GM10248 (cell line): ENCODE measurements around the gene TECPR1.
A peak's percentile ranks its signal among the peaks of the same experiment; 100 is the strongest.

ENCODE experiments used
- CTCF ChIA-PET: fragments of 300-600 bp; sonication (Branson Sonifier 250); formaldehyde crosslinking; extraction: SDS; loops from one replicate; lab custom pipeline; 2021; ENCODE audit warnings: antibody characterized with exemption; lab: Yijun Ruan, JAX
- POLR2A ChIA-PET: fragments of 350-650 bp; sonication (Branson Sonifier 250); formaldehyde crosslinking; extraction: SDS; loops from one replicate; lab custom pipeline; 2020; ENCODE audit warnings: antibody characterized with exemption; lab: Yijun Ruan, JAX
- DNase-seq: peaks from one replicate; pipeline ENCODE4 v3.0.0; 2012; ENCODE audit errors: extremely low spot score
- TF ChIP-seq, protein P1 (sequence below): IDR thresholded peaks from 2 replicates; pipeline ENCODE4 v1.5.1; 2012; ENCODE audit warnings: mild to moderate bottlenecking, low read depth; ENCODE audit errors: extremely low read depth, missing control alignments, control extremely low read depth

The TECPR1 gene

DNA sequence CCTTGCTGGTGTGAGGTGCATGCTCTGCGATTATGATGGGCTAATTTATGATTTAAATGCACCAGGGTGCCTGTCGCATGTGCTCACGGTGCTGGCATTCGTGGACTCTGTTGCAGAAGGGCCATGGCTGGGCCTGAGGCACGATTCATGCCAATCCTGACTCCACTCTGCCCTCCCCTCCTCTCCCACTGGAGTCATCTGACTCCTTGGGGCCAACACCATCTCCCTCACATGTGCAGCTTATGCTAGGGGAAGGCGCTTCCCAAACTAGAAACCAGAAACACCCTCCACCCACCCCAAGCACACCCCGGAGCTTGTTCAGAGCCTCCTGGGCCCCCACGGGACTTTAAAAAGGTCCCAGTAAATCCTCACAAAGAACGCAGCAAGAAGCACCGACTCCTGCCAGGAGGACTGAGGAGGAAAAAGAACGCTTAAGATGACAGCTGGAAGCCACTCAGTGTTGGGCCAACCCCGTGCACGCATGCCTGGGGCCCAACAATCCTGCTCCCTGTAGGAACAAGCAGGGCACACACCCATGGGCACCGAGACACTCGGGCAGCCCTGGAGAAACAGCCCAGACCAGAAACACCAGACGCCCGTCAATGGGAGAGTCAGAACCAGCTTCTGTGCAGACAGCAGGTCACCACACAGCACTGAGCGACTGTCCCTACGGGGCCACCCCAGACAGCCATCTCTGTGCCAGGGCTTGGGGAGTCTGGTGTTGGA, 43.6 kb upstream of the TECPR1 start:
- ChIA-PET CTCF (interaction anchor here (1.2 to 4.7 kb wide), 6 partner anchors 14 to 450 kb away, joined by 3 to 54 read pairs (median 4); partner anchors contain the start of gene BAIAP2L1), POLR2A (no interaction called here)
- TF ChIP-seq, protein P1, sequence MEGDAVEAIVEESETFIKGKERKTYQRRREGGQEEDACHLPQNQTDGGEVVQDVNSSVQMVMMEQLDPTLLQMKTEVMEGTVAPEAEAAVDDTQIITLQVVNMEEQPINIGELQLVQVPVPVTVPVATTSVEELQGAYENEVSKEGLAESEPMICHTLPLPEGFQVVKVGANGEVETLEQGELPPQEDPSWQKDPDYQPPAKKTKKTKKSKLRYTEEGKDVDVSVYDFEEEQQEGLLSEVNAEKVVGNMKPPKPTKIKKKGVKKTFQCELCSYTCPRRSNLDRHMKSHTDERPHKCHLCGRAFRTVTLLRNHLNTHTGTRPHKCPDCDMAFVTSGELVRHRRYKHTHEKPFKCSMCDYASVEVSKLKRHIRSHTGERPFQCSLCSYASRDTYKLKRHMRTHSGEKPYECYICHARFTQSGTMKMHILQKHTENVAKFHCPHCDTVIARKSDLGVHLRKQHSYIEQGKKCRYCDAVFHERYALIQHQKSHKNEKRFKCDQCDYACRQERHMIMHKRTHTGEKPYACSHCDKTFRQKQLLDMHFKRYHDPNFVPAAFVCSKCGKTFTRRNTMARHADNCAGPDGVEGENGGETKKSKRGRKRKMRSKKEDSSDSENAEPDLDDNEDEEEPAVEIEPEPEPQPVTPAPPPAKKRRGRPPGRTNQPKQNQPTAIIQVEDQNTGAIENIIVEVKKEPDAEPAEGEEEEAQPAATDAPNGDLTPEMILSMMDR: no peak
- DNase-seq: no peak

DNA sequence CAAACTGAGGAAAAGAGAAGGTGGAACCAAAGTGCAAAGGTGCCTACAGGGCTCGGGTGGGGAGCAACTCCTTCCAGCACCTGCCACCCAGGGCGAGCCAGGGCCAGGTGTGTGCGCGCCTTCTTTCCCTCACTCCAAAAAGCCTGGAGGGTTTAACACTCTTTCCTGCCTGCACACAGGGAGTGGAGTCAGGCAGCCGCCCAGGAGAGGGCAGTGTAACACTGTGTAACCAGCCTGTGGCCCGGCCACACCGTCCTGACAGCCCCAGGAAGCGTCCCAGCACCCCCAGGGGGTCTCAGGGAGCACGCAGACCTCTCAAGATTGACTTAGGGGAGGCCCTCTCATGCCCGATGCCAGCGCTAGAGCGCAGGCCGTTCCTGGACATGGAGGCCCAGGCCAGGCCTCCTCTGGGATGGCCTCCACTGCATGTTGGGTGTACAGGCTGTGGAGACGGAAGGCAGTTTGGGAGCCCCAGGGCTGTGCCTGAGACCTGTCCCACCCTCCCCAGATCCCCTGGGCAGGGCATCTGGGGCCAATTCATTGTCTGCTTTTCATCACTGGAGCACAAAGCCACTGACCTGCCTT, 42.9 kb upstream of the TECPR1 start:
- peak; percentile 80 for DNase-seq
- TF ChIP-seq, protein P1: peak; percentile 70
- ChIA-PET POLR2A (interaction anchor here (0.5 kb wide), 1 partner anchor 434 kb away, joined by 12 read pairs; no protein-coding TSS in a partner anchor), CTCF (interaction anchor here (0.7 to 4.7 kb wide), 21 partner anchors 8 to 547 kb away, joined by 3 to 54 read pairs (median 3); partner anchors contain the start of gene BAIAP2L1)

DNA sequence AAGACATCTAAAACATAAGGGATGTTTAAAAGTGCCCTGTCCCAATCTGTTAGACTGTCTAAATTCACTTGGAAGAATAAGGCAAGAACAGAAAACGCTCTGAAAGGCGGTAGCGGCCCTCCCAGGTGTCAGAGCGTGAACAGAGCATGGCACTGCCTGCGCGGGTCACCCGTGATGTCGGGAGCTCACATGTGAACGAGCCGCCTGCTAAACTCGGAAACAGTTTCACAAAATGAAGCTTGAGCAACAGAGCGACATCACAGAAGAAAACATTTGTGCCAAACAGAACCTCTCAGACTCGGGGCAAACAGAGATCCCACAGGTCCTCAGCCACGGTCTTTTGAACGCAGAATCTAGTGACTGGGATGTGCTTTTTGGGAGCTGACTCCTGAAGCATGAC, 42.3 kb upstream of the TECPR1 start:
- TF ChIP-seq, protein P1: no peak
- CTCF ChIA-PET: interaction anchor here (0.7 to 4.7 kb wide), 20 partner anchors 9 to 547 kb away, joined by 3 to 54 read pairs (median 4); partner anchors contain the start of gene BAIAP2L1
- DNase-seq: no peak
- POLR2A ChIA-PET: no interaction called here

DNA sequence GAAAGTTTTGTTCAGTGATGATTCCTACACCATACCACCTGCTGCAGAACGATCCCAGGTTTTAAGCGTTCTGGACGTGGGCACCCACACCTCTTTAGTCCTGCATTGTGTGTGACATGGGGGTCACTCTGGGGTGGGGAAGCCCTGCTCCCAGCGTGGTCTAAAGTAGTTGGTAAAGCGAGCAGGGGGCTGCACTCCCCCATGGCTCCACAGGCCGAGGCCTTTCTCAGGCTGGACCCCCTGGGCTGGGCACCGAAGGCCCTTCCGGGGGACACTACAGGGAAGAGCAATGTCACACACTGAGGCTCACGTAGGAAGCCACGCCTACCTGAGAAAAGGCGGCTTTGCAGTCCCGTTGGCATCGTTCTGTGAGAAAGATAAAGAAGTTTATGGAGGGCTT, 41.7 kb upstream of the TECPR1 start:
- POLR2A ChIA-PET: no interaction called here
- no peak for DNase-seq
- TF ChIP-seq, protein P1: no peak
- CTCF ChIA-PET: interaction anchor here (0.8 to 4.7 kb wide), 12 partner anchors 8 to 548 kb away, joined by 3 to 54 read pairs (median 4); partner anchors contain the start of gene BAIAP2L1

DNA sequence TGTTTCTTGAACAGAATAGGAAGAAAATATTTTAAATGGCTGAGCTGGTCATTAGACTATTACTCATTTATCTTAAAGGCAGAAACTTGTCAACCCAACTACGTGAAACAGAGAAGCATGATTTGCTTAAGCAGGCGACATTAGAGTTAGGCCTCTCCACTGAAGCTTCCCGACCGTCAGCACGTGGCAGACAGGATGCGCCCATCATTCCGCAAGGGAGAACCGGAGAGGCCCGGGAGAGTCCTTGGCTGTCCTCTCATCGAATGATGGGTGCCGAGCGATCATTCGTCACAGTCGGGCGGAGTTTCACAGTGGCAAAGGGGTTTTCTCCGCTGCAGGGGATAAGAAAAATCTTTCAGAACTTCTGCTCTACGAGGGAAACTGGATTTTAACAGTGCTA, 41.2 kb upstream of the TECPR1 start:
- TF ChIP-seq, protein P1: no peak
- ChIA-PET POLR2A (no interaction called here), CTCF (interaction anchor here (0.6 to 4.7 kb wide), 5 partner anchors 10 to 548 kb away, joined by 3 to 54 read pairs (median 8); partner anchors contain the start of gene BAIAP2L1)
- no peak for DNase-seq

DNA sequence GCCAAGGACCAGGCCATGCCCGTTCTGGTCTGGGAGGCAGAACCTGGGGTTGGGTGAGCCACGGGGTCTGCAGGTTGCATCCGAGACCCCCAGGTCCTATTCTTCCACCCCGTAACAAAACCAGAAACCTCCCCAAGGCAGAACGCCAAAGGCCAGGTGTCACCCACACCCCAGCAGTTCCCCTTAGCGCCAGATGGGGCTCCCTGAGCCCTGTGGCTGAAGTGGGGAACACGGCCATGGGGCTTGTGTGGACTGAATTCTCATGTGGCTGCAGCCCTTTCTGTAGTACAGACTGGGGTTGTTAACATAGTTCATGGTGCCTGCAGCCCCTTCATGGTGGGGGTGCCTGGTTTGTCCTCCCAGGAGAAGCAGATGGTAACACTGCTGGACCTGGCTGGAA, 39.7 kb upstream of the TECPR1 start:
- DNase-seq: no peak
- POLR2A ChIA-PET: no interaction called here
- CTCF ChIA-PET: interaction anchor here (1.1 to 1.3 kb wide), 2 partner anchors 109 to 110 kb away, joined by 3 read pairs; partner anchors contain the start of gene BAIAP2L1
- TF ChIP-seq, protein P1: peak; percentile 24
